Measurements from ENCODE around the gene NEDD8. TPM values are rescaled to one million over a fixed set of nuclear protein-coding genes. Genes with fewer than 3 reads are reported as not detected.

Gene NEDD8
- total RNA-seq, 2 experiments from 2014 or later: 178 to 229 TPM

DNA sequence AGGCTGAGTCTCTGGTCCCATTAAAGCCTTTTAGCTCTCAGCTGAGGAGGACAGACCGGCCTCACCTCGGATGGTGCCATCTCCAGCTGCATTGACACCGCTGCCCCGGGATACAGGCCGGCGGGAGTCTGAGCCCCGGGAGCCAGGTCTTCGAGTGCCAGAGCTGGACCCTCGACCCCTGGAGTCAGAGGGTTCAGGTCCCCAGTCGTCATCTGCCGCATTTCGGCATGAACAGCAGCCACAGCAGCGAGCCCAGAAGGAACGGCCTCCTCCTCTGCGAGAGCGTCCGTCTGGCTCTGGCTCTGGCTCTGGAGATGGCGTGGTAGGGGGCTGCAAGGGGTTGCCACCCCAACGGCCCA lies 29.8 kb upstream of the NEDD8 start:
- no peak for DNase-seq
- H3K27ac Mint-ChIP-seq: no peak overlapping the region
- no peak overlapping the region for H3K4me3 Mint-ChIP-seq
- no peaks in the 10 kb centered on the region for H3K27me3 Mint-ChIP-seq
- peaks cover 8% of the 10 kb centered on the region for H3K36me3 Mint-ChIP-seq (ENCODE audit: low read depth)
- ChIA-PET POLR2A (no interaction called here), CTCF (interaction anchor here (0.7 to 2.0 kb wide), 5 partner anchors 10 to 45 kb away, joined by 3 to 11 read pairs (median 5); partner anchors contain the start of genes RABGGTA and TINF2)
- H3K4me1 Mint-ChIP-seq: peaks cover 5% of the 10 kb centered on the region
- H3K9me3 Mint-ChIP-seq: no peaks in the 10 kb centered on the region

DNA sequence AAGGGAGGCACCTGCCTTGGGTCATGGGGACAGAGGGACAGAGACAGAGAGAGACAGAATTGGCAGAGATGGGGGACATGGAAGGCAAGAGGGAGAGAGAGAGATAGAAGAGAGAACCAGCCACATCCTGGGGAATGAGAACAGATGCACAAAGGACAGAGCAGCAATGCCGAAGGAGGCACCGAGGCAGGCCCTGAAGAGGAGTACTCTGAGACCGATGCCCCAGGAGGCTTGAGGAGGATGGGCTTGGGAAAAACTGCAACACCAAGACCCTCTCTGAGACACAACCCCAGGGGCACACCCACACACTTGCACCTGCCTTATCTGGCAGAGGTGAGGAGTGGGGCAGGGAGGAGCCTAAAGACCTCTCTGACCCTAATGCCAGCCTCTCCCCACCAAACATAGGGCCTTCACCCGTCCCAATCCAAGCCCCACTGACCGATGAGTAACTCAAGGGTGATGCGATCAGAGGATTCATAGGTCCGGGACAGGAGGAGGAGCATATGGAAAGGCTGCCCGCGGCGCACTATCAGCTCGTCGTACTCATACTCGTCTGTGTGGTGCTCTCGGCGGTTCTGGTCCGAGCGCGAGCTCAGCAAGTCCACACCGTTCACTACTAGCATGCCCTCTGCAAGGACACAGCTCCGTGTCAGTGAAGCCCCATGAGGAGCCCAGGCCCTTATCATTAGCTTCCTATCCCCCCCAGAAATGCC lies 29.2 kb upstream of the NEDD8 start:
- no peak for DNase-seq
- Mint-ChIP-seq H3K36me3 (ENCODE audit: low read depth) (peaks cover 3% of the 10 kb centered on the region), H3K4me1 (no peaks in the 10 kb centered on the region), H3K27ac (no peak overlapping the region), H3K4me3 (no peak overlapping the region), H3K27me3 (no peaks in the 10 kb centered on the region), H3K9me3 (no peaks in the 10 kb centered on the region)
- POLR2A ChIA-PET: no interaction called here
- CTCF ChIA-PET: interaction anchor here (0.7 to 2.0 kb wide), 4 partner anchors 10 to 22 kb away, joined by 3 to 11 read pairs (median 6); partner anchors contain the start of genes RABGGTA and TINF2

DNA sequence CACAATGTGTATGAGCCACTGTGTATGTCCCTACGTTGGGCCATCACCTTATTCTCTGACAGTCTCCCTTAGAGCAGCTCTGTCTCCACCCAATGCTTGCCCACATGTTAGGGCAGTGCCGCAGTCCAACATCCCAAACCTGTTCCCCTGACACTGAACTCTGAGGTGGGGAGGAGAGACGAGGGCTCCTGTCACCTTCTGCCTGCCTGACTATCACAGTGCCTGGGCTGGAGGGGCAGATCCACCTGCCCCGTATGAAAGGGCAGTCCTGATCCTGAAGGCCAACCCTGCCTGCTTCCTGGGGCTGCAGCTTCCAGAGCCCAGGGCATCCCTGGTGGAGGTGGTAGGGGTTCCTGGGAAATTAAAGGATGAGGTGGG lies 28.6 kb upstream of the NEDD8 start:
- no peaks in the 10 kb centered on the region for H3K4me1 Mint-ChIP-seq
- no peak overlapping the region for H3K27ac Mint-ChIP-seq
- ChIA-PET CTCF (no interaction called here), POLR2A (no interaction called here)
- DNase-seq: no peak
- H3K9me3 Mint-ChIP-seq: no peaks in the 10 kb centered on the region
- H3K36me3 Mint-ChIP-seq (ENCODE audit: low read depth): no peaks in the 10 kb centered on the region
- H3K4me3 Mint-ChIP-seq: no peak overlapping the region
- H3K27me3 Mint-ChIP-seq: no peaks in the 10 kb centered on the region

DNA sequence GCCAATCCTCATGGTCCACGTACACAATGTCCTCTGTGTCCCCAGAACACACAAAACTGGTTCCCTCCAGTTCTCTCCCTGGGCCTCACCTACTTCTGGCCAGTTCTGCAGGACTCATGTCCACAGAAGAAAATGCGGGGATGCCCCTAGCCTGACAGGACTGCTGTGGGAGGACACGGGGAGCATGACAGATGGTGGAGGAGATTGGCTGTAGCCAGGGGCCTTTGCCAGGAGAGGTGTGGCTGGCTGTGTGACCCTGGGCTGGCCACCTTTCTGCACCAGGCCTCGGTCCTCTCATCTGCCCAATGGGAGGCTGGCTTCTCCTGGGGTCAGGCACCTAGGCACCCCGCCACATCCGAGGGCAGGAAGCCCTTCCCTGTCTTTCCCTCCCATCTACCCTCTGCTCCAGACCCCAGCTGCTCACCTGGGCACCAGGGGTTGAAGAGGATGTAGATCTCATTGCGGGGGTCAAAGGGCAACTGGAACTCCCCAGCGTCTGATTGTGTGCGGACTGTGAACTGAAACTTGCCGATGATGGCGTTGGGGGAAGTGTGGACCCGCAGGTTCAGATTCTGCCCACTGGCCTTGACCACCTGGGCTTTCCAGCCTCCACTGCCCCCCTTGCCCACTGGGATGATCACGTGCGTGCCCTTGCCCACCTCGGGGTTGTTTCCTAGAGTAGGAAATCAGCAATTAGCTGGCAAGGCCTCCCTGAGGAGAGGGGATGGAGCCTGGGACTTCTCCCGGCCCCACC lies 28.0 kb upstream of the NEDD8 start:
- ChIA-PET CTCF (interaction anchor here (1.1 kb wide), 1 partner anchor 12 kb away, joined by 3 read pairs; no protein-coding TSS in a partner anchor), POLR2A (no interaction called here)
- Mint-ChIP-seq H3K9me3 (no peaks in the 10 kb centered on the region), H3K36me3 (ENCODE audit: low read depth) (no peaks in the 10 kb centered on the region), H3K27me3 (no peaks in the 10 kb centered on the region), H3K4me3 (no peak overlapping the region), H3K27ac (no peak overlapping the region), H3K4me1 (no peaks in the 10 kb centered on the region)
- DNase-seq: no peak

DNA sequence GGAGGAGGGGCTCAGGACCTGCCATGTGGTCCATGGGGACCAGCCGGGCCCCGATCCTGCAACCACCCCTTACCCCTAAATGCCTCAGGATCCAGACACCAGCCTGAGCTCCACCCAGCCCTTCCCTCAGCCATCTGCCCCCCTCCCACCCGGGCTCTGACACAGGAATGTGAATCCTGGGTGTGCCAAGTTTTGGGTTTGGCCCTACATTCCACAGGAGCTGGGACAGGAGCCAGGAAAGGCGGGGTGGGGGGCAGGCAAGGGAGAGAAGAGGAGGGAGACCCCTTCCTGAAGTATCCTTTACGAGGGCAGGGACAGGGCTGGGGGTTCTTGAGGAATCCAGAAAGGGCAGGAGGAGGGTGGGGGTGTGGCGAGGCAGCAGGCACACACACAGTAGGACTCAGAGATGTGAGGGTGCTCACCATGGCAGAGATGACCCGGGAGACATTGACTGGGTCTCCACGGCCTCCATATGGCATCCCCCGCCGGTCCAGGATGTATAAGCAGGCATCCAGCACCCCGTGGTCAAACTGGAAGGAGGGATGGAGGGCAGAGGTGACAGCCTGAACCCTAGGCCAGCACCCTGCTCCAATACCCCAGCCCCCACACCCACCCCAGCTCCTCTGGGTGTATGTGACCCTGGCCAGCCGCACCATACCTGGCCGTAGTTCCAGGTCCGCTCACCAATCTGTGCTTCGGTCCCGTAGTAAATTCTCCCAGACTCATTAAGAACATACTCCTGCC lies 27.3 kb upstream of the NEDD8 start:
- ChIA-PET CTCF (interaction anchor here (0.7 to 2.1 kb wide), 4 partner anchors 10 to 429 kb away, joined by 3 to 11 read pairs (median 4); partner anchors contain the start of gene RABGGTA), POLR2A (no interaction called here)
- Mint-ChIP-seq H3K4me3 (no peak overlapping the region), H3K27me3 (no peaks in the 10 kb centered on the region), H3K36me3 (ENCODE audit: low read depth) (no peaks in the 10 kb centered on the region), H3K4me1 (no peaks in the 10 kb centered on the region), H3K27ac (no peak overlapping the region), H3K9me3 (no peaks in the 10 kb centered on the region)
- DNase-seq: no peak

DNA sequence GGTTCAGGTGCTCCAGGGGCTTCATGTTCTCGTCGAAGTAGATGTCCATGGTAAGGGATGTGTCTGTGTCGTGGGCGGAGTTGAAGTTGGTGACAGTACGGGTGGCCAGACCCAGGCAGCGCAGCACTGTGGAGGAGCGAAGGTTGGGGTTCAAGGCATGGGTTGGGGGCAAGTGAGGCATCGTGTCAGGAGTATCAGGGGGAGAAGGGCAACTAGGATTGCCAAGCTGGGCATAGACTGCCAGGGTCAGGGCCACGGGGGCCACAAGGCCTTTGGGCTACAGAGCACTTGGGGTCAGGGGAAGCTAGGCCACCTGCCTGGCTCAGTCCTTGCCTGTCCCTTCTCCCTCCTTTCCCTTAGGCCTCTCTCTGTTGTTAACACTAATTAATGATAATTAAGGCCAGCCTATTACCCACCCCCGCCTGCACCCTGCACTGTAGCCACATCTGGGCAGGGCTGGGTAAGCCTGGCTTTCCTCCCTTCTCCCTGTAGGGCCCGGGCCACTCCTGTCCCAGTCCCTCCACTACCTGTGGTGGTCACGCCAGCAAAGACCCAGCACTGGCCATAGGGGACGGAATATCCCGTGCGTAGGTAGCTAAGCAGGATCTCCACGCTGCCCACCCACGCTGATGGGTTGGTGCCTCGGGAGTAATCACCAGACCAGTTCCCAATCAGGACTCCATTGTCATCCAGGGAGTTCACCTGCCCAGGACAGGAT lies 26.5 kb upstream of the NEDD8 start:
- ChIA-PET CTCF (interaction anchor here (0.7 to 2.1 kb wide), 5 partner anchors 9 to 430 kb away, joined by 3 to 11 read pairs (median 4); partner anchors contain the start of genes CIDEB, DHRS1, NOP9 and RABGGTA), POLR2A (no interaction called here)
- Mint-ChIP-seq H3K4me3 (no peak overlapping the region), H3K4me1 (no peaks in the 10 kb centered on the region), H3K9me3 (no peaks in the 10 kb centered on the region), H3K36me3 (ENCODE audit: low read depth) (peaks cover 5% of the 10 kb centered on the region), H3K27me3 (no peaks in the 10 kb centered on the region), H3K27ac (no peak overlapping the region)
- no peak for DNase-seq

DNA sequence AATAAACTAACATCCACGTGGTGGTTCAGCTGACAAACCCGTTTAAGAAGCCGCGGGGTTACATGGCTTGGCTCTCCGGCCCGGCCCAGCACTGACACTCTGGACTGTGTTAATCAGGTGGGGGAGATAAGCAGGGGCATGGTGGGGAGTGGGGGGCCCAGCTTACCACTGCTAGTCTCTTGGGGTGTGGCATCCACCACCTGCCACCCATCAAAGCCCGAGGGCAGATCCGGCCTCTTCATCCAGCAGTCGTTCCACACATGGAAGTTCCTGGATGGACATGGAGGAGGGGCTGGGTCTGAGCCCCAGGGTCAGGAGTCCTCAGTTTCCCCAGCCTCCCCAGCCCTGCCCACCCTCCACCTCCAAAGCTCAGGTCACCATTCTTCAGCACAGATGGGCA lies 26.0 kb upstream of the NEDD8 start:
- Mint-ChIP-seq H3K4me3 (no peak overlapping the region), H3K36me3 (ENCODE audit: low read depth) (peaks cover 6% of the 10 kb centered on the region), H3K27me3 (no peaks in the 10 kb centered on the region), H3K4me1 (no peaks in the 10 kb centered on the region), H3K9me3 (no peaks in the 10 kb centered on the region), H3K27ac (no peak overlapping the region)
- DNase-seq: no peak
- ChIA-PET POLR2A (no interaction called here), CTCF (interaction anchor here (1.3 to 2.1 kb wide), 4 partner anchors 9 to 50 kb away, joined by 3 to 11 read pairs (median 5); partner anchors contain the start of genes CIDEB, DHRS1, NOP9 and RABGGTA)

DNA sequence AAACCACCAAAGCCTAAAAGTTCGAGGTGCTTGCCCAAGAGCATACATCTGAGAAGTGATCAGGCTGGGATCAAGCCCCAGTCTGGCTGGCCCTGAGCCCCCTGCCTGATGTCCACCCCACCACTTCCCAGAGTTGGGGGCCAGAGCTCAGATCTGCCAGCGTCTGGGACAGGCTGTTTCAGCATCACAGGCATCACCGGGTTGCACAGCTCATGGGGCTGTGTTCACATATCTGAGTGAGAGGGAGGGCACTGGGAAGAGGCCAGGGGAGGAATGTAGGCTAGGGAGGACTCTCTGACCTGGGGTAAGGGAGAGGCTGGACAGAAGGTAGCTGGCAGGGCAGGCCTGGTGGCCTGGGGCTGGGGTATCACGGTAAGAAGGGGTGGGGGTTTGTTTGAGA lies 24.8 kb upstream of the NEDD8 start:
- ChIA-PET CTCF (interaction anchor here (0.6 to 2.1 kb wide), 7 partner anchors 8 to 109 kb away, joined by 3 to 11 read pairs (median 5); partner anchors contain the start of genes CIDEB and RABGGTA), POLR2A (no interaction called here)
- peaks cover 6% of the 10 kb centered on the region for H3K36me3 Mint-ChIP-seq (ENCODE audit: low read depth)
- H3K4me3 Mint-ChIP-seq: no peak overlapping the region
- no peaks in the 10 kb centered on the region for H3K9me3 Mint-ChIP-seq
- H3K4me1 Mint-ChIP-seq: no peaks in the 10 kb centered on the region
- DNase-seq: no peak
- H3K27me3 Mint-ChIP-seq: no peaks in the 10 kb centered on the region
- no peak overlapping the region for H3K27ac Mint-ChIP-seq

DNA sequence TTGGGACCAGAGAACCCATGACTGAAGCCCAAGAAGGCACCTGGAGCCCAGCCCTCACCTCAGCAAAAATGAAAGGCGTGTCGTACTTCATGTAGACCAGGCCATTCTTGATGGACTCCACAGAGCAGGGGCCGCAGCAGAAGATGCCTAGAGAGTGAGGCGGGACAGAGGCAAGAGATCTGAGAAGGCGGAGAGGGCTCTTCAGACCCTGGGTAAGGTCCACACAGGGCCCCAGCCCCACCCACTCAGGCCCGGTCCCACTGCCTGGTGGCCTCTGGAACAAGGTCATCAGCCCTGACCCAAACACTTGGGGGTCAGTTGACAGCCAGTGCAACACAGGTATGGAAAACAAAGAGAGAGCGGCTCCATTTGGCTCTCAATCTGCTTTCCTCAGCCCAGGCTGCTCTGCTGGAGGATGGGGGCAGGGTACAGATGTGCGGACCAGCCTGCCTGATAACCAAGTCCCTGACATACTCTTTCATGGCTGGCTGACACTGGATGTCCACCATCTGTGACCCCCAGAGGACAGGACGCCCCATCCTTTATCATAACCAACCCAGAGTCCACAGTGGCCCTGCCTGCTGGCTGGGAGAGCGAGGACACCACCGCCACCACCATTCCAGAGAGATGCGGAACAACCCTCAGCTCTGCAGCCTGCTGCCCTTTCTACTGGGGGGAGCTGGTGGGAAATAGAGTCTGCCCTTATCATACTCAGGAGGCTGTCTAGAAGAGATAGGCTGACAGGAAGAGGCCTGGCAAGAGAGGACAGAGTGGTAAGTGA lies 24.0 kb upstream of the NEDD8 start:
- Mint-ChIP-seq H3K27me3 (no peaks in the 10 kb centered on the region), H3K4me3 (no peak overlapping the region), H3K36me3 (ENCODE audit: low read depth) (peaks cover 10% of the 10 kb centered on the region), H3K4me1 (peaks cover 7% of the 10 kb centered on the region), H3K27ac (no peak overlapping the region), H3K9me3 (no peaks in the 10 kb centered on the region)
- DNase-seq: no peak
- ChIA-PET CTCF (interaction anchor here (0.6 to 1.9 kb wide), 6 partner anchors 9 to 360 kb away, joined by 3 to 6 read pairs (median 4); partner anchors contain the start of gene CIDEB), POLR2A (no interaction called here)

DNA sequence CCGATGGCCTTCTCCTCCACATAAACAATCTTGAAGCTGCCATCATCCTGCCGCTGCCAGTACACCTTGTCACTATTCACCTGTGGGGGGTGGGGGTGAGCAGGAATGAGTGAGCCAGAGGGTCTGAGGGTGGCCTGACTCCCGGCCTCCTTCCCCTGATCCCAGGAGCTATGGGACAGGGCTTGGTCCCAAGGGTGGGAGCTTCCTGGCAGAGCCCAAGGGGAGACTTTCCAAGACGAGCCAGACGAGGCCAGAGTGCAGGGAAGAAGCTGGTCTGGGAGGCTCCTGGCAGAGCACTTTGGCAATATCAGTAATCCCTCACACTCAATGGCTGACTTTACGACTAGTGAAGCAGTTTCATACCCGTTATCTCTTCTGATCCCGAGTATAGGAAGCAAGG lies 23.3 kb upstream of the NEDD8 start:
- no peaks in the 10 kb centered on the region for H3K27me3 Mint-ChIP-seq
- CTCF ChIA-PET: interaction anchor here (0.6 to 1.9 kb wide), 4 partner anchors 14 to 361 kb away, joined by 3 to 5 read pairs (median 4); no protein-coding TSS in a partner anchor
- H3K27ac Mint-ChIP-seq: no peak overlapping the region
- peaks cover 12% of the 10 kb centered on the region for H3K36me3 Mint-ChIP-seq (ENCODE audit: low read depth)
- H3K9me3 Mint-ChIP-seq: no peaks in the 10 kb centered on the region
- no peak for DNase-seq
- H3K4me3 Mint-ChIP-seq: no peak overlapping the region
- POLR2A ChIA-PET: no interaction called here
- peaks cover 13% of the 10 kb centered on the region for H3K4me1 Mint-ChIP-seq

DNA sequence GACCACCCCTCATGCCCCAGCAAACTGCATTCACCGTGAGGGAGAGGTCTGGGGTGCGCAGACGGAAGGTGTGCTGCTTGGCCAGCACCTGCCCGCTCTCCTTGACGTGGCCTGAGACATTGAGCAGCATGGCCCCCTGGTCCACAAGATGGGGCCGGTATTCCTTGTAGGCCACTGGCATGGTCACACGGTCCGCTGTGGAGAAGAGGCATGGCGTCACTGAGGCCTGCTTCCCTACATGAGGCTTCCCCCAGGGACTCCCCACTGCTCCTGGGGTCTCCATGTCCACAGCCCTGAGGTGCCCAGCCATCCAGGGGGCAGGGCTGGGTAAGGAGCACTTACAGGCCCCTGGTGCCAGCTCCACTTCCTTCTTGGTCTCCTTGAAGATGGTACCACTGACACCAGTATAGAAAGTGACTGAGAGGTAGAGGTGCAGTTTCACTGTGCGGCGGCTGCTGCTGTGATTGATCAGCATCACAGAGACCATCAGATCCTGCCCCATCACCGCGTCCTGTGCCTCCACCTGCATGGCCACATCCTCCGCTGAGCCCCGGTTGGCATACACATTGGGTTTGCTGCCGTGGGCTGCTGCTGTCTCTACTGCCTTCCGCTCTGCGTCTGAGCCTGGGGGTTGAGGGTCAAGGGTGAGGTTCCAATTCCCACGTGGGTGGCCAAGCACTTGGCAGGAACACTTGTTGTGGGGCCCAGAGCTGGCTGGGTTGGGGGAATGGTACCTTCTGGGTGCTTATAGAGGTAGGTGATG lies 22.6 kb upstream of the NEDD8 start:
- H3K9me3 Mint-ChIP-seq: no peaks in the 10 kb centered on the region
- no peak overlapping the region for H3K4me3 Mint-ChIP-seq
- no peak overlapping the region for H3K27ac Mint-ChIP-seq
- ChIA-PET POLR2A (no interaction called here), CTCF (interaction anchor here (0.8 to 1.1 kb wide), 2 partner anchors 42 to 79 kb away, joined by 3 to 4 read pairs; no protein-coding TSS in a partner anchor)
- H3K36me3 Mint-ChIP-seq (ENCODE audit: low read depth): peaks cover 16% of the 10 kb centered on the region
- peaks cover 20% of the 10 kb centered on the region for H3K4me1 Mint-ChIP-seq
- no peaks in the 10 kb centered on the region for H3K27me3 Mint-ChIP-seq
- DNase-seq: no peak
